ENCODE results near the gene PLEKHA1.

The PLEKHA1 gene

DNA sequence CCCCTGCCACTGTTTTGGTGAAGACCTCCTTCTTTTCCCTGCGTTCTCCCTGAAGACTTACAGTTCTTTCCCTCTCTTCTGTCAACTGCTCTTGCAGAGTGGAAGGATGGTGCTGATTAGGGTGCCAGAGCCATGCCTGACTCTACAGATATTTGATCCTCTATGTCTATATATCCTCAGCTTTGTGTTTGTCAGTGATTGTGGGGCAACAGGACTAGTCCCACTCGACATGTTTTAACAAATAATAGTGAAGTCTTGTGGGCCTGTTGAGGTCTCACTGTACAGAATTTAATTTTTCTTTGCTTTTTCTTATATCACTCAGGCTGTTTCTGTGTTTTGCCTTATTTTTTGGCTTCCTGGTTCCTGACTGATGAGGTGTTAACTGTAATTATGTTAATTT, 5.0 kb downstream of the PLEKHA1 start:
- no peak for DNase-seq

DNA sequence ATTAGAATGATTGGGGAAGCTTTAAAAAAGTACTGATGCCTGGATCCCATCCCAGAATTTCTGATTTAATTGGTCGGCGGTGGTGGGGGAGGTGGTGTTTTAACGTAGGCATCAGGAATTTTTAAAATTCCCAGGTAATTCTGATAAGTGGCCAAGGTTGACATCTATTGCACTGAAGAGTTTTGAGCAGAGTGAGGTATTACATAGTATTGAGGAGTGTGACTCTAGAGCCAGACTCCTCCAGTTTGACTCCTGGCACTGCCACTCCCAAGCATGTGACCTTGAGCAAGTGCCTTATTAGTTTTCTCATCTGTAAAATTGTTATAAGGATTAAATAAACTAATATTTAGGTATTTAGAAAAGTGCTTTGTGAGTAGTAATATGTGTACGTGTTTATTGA, 6.2 kb downstream of the PLEKHA1 start:
- DNase-seq: no peak

DNA sequence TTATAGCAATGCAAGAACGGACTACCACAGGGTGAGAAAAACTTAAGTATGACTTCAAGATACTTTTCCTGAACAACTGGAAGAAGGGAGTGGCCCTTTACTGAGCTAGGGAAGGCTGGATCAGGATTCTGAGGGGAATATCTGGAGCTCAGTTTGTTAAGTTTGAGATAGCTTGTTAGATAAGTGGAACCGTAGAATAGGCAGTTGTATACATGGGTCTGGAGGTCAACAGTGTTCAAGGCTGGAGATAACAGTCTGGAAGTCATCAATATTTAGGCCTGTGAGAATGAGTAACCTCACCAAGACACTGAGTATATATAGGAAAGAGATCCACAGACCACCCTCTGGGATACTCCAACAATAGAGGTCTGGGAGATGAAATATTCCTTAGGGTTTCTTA, 7.2 kb downstream of the PLEKHA1 start:
- DNase-seq: no peak

DNA sequence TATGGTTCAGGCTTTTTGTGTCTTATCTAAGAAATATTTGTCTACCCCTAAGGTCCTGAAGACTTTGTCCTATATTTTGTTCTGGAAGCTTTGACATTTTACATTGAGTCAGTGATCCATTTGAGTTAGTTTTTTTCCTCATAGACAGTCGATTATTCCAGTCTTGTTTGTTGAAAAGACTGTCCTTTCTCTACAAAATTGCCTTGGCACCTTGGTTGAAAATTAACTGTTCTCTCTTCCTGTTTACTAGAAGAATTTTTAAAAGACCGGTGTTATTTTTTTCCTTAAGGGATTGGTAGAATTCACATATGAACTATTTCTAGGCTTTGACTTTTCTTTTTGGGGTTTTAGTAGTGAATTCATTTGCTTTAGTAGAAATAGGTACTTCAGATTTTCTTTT, 12.0 kb downstream of the PLEKHA1 start:
- DNase-seq: no peak

DNA sequence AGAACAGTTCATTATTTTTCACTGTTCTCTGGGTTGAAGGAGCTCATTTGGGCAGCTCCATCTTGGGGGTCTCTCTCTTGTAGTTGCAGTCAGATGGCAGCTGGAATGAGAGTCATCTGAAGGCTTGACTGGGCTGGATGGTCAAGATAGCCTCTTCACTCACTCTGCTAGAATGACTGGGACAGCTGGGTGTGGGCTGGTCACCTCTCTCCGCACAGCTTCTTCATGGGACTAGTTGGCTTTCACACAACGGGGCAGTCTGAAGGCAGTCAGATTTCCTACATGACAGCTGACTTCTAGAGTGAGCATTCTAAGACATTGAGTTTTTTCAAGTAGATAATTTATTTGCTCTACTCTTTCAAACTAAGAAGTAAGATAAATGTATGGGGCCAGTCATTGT, 13.1 kb downstream of the PLEKHA1 start:
- no peak for DNase-seq

DNA sequence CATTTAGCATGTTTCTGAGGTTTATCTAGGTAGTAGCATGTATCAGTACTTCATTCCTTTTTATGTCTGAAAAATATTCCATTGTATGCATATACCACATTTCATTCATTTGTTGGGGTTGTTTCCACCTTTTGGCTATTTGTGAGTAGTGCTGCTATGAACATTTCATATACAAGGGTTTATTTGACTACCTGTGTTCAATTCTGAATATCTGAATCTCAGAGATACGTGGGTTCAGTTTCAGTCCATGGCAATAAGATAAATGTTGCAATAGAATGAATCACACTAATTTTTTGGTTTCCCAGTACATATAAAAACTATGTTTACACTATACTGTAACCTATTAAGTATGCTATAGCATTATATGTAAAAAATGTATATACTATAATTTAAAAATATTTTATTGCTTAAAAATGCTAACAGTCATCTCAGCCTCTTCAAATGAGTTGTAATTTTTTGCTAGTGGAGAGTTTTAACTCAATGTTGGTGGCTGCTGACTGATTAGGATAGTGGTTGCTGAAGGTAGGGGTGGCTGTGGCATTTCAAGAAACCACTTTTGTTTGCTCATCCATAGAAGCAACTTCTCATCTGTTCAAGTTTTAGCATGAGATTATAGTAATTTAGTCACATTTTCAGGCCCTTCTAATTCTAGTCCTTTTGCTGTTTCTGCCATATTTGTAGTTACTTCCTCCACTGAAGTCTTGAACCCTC, 13.9 kb downstream of the PLEKHA1 start:
- no peak for DNase-seq

DNA sequence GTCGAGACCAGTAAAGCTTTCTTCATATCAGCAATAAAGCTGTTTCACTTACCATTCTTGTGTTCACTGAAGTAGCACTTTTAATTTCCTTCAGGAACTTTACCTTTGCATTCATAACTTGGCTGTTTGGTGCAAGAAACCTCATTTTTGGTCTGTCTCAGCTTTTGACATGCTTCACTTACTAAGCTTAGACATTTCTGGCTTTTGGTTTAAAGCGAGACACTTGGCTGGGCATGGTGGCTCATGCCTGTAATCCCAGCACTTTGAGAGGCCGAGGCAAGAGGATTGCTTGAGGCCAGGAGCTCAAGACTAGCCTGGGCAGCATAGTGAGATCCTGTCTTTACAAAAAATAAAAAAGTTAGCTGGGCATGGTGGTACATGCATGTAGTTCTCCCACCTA, 15.8 kb downstream of the PLEKHA1 start:
- DNase-seq: no peak

DNA sequence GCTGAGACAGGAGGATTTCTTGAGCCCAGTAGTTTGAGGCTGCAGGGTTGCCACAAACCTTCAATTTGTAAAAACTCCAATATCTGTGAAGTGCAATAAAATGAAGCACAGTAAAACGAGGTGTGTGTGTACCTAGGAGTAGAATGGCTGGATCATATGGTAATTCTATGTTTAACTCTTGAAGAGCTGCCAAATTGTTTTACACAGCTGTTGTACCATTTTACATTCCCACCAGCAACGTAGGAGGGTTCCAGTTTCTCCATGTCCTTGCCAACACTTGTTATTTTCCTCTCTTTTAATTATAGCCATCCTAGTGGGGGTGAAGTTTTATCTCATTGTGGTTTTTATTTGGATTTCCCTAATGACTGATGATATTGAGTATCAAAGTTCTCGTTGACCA, 16.2 kb downstream of the PLEKHA1 start:
- DNase-seq: no peak

DNA sequence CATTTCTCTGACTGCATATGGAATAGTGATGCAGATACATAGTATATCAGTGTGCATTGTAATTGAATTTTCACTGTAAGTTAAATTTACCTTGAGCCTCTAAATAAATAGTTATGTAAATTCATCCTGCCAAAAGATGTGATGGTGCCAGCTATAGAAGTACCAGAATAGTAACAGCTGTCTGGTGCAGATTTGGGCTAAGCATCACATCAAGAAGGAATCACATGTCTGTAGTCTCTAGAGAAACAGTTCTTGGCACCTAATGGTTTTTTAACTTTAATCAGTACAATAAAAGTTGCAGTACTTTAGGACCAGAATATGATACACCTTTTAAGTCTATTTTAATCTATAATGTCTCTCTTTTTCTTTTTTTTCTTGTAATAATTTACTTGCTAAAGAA, 17.4 kb downstream of the PLEKHA1 start:
- no peak for DNase-seq

DNA sequence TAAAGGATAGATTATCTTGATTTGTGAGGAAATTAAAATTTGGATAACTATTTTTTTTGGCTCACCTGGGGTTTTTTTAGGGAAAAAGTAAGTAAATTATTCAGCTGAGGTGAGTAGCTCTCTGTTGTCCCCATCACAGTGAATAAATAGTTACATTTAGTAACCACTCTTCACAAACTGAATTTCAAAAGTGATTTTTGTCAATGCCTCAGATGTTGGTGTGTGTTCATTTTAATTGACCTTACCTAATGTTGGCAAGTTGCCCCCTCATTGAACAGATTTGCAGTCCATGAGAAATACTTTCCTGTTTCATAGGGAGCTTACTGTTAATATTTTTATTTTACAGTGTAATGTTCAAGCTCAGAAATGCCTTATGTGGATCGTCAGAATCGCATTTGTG, 18.3 kb downstream of the PLEKHA1 start:
- no peak for DNase-seq

DNA sequence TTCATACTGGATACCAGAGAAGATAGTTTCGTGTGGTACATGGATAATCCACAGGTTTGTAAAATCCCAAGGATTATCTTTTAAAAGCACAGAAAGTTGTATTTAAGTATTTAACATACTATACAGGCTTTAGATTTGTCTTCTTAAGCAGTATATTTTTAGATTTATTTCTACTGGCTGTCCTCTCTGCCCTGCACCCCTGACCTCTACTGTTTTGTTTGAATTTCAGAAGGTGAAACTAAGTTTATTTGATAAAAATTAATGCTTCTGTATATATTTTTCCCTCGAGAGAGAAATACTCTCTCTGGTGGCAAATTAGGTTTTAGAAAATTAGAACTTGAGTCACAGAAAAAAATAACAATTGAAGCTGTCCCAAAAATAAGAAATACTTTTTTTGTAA, 18.8 kb downstream of the PLEKHA1 start:
- DNase-seq: no peak

DNA sequence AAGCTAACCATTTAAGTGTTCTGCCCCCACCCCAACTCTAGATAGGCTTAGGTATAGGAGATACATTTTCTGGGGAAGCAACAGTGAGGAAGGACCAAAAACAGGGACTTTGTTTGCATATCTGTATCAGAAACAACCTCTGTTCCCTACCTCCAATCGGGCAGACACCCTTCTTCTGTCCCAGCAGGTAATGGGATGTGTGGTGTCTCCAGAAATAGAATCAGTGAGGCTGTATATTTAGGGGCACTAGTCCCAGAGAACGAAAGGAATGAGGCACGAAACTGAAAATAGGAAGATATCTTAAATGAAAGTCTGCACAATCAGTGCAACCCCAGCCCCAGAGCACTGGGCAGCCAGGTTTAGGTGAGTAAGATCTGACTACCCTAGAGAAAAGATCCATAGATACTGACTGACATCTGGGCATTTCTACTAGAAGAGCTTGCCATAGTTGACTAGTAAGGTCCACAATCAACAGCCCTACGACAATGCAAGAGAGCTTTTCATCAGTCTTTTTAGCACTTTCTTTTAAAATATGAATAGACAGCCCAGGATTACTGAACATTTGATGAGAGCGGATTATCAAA, 28.1 kb downstream of the PLEKHA1 start:
- DNase-seq: no peak

DNA sequence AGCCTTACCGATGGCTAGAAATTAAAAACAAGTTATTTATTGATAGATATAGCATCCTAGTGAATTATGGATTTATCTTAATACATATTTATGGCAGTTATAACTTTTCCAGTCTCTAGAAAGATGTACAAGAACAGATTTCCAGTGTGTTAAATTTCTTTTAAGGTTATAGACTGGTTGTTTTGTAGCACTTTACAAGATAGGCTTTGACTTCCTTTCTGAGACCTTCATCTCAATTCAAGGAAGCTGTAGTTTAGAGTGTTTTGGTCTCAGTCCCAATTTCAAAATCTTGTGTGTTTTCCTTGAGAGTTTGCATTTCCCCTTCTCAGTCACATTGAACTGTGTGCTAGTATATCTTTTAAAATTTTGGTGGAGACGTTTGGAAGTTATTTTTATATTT, 30.1 kb downstream of the PLEKHA1 start:
- DNase-seq: no peak

DNA sequence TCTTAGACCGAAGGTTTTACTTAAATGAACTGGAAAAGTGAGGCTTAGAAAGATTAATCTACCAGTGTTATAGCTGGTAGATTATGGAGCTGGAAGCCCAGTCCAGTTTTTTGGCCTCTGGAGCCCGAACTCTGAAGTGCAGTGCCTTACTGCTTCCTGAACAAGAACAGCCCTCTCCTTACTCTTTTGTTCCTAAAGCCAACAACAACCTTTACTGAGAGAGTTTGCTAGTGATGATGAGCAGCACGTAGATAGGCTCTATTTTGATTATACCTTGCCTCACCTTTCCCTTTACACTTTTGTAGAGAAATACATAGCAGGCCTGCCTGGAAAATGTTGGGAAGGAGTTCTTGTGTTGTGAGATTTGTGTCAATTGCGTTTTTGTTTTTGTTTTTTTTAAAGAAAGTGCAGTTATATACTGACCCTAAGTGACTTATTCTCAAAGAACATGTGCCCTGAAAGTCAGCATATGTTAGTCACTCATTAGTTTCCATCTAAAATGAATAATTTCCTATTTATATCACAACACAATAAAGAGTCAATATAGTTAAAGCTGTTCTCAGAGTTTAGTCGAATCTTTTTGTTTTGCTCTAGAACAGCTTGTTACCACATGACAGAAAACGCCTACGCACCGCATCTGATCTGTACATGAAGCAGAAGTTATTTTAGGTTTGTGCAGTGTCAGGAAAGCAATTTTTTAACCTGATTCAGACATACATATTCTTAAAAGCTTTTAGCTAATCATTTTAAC, 33.0 kb downstream of the PLEKHA1 start:
- no peak for DNase-seq

DNA sequence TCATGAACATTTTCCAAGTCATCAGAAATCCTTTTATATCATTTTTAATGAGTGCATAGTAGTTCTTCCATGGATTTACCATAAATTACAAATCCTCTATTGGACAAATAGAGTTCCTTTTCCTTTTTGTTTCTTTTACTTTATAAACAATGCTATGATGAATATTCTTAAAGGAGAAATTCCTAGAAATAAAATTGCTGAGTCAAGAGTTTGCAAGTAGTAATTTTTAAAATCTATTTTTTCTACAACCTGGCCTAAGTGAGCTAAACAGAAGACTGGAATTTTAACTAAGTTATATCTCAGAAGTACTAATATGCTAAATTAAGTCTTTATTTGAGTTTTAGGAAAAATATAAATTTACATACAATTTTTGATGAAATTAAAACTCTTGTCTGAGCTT, 38.8 kb downstream of the PLEKHA1 start:
- no peak for DNase-seq

DNA sequence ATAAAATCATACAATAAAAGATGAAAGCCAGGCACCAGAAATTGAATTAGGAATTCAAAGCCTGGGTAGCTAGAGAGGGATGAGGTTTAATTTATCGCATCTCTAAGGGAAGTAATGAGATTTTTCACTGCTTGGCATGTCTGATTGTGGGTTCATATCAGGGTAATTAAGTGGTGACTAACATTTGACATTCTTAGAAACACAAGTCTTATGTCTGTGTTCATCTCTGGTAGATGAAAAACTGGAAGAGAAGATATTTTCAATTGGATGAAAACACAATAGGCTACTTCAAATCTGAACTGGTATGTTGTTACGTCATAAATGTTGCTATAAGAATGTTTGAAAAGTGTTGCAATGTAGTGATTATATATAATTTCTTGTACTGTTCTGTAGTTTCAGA, 43.2 kb downstream of the PLEKHA1 start:
- DNase-seq: no peak

DNA sequence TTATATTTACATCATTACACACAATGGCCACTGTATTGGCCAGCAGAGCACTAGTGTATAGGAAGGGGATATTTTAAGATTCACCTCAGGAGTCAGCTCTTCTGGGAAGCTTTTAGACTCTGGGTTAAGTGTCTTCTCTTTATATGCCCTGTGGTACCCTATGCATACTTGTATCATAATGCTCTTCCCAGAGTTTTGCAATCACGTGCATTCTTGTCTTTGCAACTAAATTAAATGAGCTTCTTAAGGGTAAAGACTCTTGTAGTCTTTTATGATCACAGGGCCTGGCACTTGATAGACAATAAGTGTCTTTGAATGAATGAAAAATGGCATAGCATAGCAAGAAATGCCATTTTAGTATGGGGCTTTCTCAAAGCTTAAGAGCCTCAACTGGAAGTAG, 44.5 kb downstream of the PLEKHA1 start:
- no peak for DNase-seq

DNA sequence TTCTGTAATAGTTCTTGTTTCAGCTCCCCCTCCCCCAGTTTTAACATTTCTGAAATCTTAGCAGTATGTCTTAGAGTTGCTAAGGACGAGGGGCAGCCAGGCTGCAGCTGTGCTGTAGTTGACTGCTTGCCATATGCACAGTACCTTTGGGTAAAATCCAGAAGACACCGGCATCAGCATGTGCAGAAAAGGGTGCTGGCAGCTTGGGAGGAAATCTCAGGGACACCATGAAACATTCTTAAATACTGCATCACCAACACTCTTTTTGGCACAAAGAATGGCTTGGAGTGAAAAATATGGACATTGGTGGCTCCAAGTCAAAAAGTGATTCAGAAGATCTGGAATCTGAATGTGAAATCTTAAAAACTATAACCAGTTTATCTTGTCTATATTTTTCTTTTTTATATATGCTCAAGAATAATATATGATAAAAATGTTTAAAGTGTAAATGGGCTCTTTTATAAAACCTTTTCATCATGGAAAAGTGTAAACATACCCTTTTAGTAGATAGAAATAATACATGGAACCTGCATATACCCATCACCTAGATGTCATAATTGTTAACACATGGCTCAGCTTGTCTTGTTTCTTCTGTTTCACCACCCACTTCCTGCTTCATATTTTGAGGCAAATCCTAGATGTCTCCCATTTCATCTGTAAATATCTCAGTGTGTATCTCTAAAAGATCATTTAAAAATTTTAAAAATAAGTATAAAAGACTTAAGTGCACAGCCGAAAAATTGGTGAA, 45.5 kb downstream of the PLEKHA1 start:
- no peak for DNase-seq

DNA sequence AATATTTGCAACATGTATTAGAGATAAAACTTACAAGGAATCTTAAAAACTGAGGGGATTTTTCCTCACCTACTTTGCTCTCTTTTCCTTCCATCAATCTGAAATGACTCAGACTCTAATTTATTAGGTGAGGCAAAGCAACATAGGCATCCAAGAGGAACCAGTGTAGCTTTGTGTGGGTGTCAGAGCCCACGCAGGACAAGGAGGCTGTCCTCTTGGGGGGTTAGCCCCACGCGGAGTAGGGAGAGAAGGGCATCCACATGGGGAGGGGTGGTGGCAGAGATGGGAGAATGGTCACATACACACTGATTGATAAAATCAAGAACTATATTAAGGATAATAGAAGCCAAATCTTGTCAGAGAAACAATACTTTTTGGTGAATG, 46.1 kb downstream of the PLEKHA1 start:
- no peak for DNase-seq

DNA sequence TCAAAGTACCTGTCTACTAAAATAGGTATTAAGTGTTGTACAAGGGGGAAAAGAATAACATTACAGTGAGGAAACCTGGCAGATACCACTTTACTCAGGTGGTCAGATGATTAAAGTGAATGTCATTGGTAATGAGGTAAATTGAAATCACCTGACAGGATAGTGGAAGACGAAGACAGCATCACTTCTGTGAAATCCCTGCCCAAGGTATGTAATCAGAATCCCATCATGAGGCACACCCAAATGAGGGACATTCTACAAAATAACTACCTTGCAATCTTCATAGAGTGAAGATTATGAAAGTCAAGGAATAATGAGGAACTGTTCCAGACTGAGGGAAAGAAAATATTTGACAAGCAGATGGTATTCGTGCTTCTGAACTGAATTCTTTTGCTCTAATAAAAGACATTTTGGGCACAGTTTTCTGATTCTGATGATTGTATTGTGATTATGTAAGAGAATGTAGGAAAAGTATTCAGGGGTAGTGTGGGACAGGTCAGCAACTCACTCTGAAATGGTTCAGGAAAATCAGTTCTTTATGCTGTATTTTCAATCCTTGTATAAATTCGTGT, 46.6 kb downstream of the PLEKHA1 start:
- DNase-seq: no peak

DNA sequence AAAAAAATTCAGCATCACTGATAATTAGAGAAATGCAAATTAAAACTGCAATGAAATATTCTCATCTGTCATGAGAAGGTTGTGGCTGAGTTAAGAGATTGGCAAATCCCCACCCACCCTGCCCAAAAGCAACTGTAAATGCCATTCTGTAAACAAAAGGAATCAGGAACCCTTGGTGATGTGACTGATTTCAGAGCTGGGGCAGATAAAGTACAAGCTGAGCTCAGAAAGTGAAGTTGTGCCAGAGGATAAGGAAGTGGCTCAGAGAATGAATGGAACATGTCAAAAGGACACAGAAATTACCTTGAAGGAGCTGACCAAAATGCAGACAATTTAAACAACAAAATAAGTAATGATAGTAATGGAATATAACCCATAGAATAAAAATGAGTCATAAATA, 47.2 kb downstream of the PLEKHA1 start:
- no peak for DNase-seq

DNA sequence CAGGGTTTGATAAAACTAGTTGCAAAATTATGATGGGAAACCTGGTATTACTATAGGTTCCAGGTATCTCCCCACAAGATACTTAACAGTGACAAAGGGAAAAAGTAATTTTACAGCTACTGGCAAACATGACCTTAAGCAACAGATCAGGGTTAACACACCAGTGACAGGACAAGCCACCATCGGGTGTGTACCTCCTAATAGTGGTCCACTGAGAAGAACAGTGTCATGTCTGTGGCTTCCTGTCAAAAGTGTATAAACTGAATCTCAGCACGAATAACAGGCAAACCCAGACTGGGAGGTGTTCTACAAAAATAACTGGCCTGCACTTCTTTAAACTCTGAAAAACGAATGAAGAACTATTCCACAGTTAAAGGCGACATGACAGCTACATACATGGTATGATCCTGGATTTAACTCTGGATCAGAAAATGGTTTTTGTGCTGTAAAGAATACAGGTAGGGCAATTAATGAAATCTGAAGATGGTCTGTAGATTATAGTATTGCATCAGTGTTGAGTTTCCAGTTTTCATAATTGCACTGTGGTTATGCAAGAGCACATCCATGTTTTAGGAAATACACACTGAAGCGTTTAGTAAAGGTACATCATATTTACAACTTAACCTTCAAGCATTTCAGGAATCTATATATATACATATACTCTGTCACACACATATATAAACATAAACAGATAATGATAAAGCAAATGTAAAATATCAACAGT, 47.9 kb downstream of the PLEKHA1 start:
- DNase-seq: no peak

DNA sequence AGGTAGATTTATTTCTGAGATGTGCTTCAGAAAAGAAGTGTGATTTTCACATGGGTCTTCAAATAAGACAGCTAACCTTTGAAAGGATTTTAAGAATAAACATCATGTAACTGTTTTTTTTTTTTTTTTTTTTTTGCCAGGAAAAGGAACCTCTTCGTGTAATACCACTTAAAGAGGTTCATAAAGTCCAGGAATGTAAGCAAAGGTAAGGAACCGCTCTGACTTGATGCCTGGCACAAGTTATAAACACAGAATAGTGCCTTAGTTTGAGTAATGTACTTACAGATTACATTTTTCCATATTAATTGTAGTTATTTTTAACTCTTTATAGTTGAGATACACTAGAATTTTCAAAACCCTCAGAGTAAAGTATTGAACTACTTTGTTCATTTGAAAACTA, 49.6 kb downstream of the PLEKHA1 start:
- DNase-seq: no peak
